NOMO-1 treated with DMSO at 0.1 percent for 48 hours (cell line): Measurements from ENCODE around the gene PSMA7.

Source experiments
- DNase-seq: peaks from one replicate; lab custom pipeline; 2025; ENCODE audit not compliant: unreplicated experiment; lab: John Stamatoyannopoulos, UW

The PSMA7 gene

DNA sequence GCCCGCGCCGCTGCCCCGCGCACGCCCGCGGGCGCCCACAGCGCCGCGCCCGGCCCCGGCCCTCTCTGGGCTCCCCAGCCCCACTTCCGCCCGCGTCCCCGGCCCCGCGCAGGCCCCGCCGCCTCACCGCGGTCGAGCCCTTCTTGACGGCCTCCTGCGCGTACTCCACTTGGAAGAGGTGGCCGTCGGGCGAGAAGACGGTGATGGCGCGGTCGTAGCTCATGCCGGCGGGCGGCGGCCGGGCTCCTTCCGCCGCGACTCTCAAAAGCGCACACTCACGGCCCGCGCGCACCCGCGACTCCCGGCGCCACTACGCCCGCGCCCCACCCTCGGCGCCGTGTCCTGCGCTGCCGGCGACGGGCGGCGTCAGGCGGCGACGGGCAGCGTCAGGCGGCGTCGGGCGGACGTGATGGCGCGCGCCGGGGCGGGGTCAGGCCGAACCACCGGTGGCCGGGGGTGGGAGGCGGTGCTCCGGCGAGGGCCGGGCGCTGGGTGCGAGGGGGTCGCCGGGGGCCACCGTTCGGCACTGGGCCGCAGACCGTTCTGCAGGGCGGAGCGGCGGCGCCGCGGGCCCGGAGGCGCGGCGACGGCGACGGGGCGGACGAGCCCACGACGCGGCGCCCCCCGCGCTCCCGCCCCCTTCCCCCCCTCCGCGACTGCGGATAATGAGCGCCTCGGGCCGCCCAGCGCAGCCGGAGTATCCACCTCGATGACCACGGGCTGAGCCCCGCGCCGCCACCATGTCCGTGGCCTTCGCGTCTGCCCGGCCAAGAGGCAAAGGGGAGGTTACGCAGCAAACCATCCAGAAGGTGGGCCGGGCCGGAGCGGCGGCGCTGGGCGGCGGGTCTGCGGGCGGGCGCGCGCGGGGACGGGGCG, at the start of gene PSMA7, which contains the start of gene SS18L1:
PSMA7 (minus strand) TSS at position 314 of the 876 bp plus-strand sequence; CDS start at position 223, 91 bp downstream.
SS18L1 (plus strand) TSS at position 689 of the 876 bp plus-strand sequence; CDS start at position 741, 52 bp downstream.
- peak; percentile 82 for DNase-seq

- no peak for DNase-seq
Observed at GRCh38 chr20:62192635-62193034, 49.4 kb upstream of the PSMA7 start.

- no peak for DNase-seq
Observed at GRCh38 chr20:62191781-62192559, 48.8 kb upstream of the PSMA7 start.

DNA sequence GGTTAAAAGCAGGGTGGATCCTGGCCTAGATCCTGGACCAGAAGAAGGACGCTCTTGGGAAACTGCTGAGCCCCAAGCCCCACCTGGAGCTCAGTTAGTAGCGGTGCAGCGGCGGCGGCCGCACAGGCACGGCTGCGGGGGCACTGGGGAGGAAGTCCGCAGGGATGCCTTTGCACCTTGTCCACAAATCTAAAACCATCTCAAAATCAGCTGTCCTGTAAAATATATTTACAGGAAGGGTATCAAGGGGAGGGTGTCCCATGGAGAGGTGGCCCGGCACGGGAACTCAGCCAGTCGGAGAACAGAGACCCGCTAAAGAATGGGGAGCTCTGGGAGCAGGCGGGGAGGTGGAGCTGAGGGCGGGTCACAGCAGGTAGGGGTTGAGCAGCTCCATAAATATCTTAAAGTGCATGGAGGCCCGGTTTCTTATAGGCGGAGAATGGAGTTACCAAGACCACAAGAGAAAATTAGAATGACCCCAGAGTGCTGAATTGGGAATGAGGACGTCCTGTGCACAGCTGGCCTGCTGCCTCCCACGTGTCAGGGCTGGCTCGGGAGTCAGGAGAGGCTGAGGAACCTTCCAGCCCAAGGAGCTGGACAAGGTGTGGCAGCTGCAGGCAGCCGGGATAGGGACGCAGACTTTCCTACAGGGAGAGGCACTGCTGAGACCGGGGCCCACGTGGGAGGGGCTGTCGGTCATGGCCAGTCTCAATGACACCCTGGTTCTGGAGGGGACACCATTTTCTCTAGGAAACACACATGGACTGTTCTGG, 47.6 kb upstream of the PSMA7 start:
- DNase-seq = no peak

- DNase-seq = no peak
Observed at GRCh38 chr20:62186887-62187866, 44.0 kb upstream of the PSMA7 start.

DNA sequence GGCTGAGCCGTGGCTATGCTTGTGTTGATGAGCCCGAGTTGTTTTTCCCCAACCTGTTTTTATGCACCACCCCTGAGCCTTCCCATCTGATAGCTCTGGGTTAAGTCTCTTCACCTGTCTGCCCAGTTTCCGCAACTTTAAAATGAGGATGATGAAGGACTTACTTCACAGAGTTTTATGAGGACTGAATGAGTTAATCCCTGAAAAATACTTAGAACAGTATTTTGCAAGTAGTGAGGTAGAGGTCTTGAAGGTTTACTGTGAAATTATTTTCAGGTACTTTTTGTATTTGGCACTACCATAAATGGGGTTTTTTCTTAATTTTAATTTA, 42.9 kb upstream of the PSMA7 start:
- no peak for DNase-seq

DNA sequence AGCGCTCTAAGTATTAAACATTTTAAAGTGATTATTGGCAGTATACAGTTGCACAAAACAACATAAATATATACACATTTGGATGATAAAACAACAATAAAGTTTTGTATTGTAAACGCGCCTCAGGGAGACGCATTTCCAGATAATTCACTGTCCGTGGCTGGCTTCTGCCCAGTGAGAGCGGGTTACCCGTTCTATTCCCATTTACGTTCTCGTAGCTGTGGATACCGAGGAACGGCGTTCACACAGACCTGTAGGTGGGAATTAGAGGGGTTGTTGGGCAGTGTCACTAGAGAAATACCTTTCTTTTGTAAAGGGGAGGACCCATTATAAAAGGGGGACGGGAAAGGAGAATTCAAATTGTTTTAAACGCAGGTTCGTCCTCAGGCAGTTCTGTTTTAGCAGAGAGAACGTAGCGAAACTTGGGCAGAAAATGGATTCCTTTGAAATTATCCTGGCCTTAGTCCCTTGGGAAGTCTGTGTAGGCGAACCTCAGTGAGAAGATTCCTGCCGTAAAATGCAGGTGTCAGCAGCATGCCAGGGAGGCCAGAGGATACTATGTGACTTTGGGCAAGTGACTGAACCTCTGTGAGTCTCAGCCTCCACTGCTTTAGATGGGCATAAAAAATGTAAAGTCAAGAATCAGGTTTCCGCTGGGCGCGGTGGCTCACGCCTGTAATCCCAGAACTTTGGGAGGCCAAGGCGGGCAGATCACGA, 40.4 kb upstream of the PSMA7 start:
- no peak for DNase-seq

DNA sequence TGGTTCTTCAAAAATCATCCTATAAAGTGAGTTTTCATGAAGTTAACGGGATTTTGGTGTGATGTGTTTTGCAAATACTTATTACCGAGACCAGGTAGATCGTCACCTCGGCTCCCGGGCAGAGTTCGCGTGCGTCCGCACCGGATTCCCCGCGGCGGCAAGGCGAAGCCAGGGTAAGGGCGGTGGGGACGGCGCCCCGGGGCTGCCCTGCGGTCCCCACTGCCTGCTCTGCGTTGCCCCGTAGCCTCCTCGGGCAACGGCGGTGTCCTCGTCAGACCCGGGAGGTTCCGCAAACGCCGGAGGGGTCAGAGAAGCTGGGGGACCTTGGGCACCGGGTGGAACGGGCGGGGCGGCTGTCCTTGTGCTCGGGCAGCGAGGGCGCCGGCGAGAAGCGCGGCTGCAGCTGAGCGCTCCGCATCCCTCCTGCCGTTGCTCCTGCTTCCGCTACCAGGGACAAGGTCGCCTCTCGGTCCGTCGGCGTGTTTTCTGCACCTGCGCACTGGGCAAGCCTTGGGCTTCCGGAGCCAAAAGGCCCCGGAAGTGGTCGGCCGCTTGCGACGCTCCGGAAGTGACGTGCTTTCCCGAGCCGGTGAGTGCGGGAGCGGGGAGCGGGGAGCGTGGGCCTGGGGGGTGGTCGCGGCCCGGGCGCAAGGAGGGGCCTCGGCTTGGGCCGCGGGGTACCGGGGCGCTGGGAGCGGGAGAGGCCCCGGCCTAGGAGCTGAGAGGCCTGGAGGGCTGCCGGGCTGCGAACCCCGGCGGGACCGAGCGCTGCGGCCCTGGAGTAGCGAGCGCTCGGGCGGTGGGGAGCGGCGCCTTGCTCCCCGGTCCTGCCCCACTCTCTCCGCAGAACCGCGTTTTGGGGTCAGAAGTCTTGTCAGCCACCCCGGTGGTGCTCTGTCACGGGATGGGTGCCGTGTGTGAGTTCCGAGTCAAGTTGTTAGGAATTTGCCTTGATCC, 39.6 kb upstream of the PSMA7 start, which contains the start of gene MTG2:
MTG2 (plus strand) TSS at position 560 of the 957 bp plus-strand sequence. CDS start 10,393 bp downstream, outside the sequence.
- peak; percentile 92 for DNase-seq

DNA sequence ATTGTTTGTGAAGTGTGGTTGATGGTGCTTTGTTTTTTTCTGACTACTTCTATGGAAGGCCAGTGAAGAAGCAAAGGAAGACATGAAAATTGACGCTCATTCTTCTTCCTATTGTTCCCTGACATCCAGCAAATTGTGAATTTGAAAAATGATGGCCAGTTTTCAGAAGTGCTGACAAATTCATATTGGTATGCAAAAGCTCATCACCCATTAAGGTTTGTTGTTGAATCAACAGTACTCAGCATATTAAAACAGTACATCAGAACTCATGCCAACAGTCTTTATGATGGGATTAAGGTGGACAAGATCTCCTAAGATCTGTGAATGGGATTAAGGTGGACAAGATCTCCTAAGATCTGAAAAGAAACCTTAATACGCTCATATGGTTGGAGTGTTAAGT, 38.6 kb upstream of the PSMA7 start:
- DNase-seq = no peak

- no peak for DNase-seq
Observed at GRCh38 chr20:62179162-62179504, 35.9 kb upstream of the PSMA7 start.

DNA sequence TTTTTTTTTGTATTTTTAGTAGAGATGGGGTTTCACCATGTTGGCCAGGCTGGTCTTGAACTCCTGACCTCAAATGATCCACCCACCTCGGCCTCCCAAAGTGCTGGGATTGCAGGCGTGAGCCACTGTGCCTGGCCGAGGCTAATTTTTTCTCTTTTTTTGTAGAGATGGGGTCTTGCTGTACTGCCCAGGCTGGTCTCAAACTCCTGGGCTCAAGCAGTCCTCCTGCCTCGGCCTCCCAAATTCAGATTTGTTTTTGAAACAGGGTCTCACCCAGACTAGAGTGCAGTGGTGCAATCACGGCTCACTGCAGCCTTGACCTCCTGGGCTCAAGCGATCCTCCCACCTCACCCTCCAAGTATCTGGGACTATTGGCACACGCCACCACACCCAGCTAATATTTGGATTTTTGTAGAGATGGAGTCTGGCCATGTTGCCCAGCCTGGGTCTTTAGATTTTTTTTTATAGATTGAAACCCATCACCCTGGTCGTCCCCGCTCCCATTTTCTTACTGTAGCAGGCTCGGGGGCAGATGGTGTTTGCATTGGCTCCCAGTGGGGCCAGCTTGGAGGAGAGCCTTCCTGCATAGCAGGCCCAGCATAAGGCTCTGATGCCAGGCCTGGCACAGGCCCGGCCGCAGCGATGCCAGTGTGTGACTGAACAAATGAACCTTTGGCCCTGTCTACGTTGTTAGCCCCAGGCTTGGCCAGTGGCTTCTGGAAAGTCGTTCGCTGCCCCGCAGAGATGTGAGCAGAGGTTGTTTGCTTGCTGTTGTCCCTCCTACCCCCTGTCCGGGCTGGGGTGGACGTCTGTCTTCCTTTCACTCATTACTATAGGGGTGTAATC, 35.3 kb upstream of the PSMA7 start:
- DNase-seq = no peak

DNA sequence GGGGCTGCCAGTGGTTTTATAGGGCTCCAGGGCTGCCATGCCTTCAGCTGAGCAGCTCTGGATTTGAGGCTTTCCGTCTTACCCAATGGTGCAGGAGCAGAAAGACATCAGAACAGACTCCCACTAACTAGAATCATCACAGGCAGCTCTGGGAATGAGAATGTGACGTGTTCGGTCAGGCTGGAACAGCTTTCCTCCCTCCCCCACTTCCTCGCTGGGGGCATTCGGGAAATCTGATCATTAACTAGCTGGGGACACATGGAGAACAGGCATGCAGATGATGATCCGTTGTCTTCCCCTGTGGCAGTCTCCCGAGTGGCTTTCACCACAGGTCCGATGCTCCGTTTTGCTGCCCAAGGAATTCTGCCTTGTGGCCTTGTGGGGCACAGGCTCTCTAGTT, 34.1 kb upstream of the PSMA7 start:
- no peak for DNase-seq

- DNase-seq = no peak
Observed at GRCh38 chr20:62176866-62177265, 33.7 kb upstream of the PSMA7 start.

GRCh38 chr20:62175711-62176110, 32.5 kb upstream of the PSMA7 start:
- DNase-seq = no peak

- no peak for DNase-seq
Observed at GRCh38 chr20:62174870-62175624, 31.9 kb upstream of the PSMA7 start.

- DNase-seq = no peak
Observed at GRCh38 chr20:62174021-62174804, 31.0 kb upstream of the PSMA7 start.
